Measurements from ENCODE around the gene ULBP3.
"Not testable (repeated sequence)": the region's sequence is repeated elsewhere in the genome, so short reads cannot be mapped to it uniquely, and the experiment has no call there.

ULBP3 gene

DNA sequence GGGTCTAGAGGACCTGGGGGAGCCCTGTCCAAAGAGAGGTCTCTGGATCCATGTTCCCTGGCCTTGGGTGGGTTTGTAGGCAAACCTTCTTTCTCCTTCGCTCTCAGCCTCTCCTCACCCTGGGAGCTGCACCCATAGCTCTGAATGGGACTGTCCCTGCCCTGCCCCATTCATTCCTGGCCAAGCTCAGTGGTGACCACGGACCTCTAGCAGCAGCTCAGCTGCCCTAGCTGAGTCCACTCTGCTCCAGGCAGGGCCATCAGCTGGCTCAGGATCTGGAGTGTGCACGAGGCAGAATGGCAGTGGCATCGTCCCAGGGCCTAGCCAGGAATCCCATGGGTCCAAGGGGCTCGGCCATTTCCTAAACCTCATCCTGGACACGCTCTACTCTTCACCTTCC is 5.3 kb downstream of the ULBP3 start:
- no peaks in the 10 kb centered on the region for H3K9me2 ChIP-seq (replicated peaks; ENCODE audit: insufficient read depth, low read length)
- no peak overlapping the region for H3K4me3 ChIP-seq (ENCODE audit: insufficient read depth, low read length, poor library complexity, severe bottlenecking)
- no peaks in the 10 kb centered on the region for H3F3A ChIP-seq (ENCODE audit: insufficient read depth)
- H3K27ac ChIP-seq (ENCODE audit: low read depth, low read length), result no peak overlapping the region
- TF ChIP-seq, protein P1, sequence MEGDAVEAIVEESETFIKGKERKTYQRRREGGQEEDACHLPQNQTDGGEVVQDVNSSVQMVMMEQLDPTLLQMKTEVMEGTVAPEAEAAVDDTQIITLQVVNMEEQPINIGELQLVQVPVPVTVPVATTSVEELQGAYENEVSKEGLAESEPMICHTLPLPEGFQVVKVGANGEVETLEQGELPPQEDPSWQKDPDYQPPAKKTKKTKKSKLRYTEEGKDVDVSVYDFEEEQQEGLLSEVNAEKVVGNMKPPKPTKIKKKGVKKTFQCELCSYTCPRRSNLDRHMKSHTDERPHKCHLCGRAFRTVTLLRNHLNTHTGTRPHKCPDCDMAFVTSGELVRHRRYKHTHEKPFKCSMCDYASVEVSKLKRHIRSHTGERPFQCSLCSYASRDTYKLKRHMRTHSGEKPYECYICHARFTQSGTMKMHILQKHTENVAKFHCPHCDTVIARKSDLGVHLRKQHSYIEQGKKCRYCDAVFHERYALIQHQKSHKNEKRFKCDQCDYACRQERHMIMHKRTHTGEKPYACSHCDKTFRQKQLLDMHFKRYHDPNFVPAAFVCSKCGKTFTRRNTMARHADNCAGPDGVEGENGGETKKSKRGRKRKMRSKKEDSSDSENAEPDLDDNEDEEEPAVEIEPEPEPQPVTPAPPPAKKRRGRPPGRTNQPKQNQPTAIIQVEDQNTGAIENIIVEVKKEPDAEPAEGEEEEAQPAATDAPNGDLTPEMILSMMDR (IDR thresholded peaks at IDR 0.05; ENCODE audit: insufficient read depth, low read length, poor library complexity, severe bottlenecking), result no peak
- no peak for TF ChIP-seq EZH2phosphoT487 (conservative IDR thresholded peaks at IDR 0.05; ENCODE audit: low read length)
- no peak overlapping the region for H3K4me2 ChIP-seq (ENCODE audit: low read depth, low read length, poor library complexity, severe bottlenecking)
- no peaks in the 10 kb centered on the region for H3K79me2 ChIP-seq (ENCODE audit: insufficient read depth, low read length)
- no peaks in the 10 kb centered on the region for H3K27me3 ChIP-seq (ENCODE audit: low read length)
- no peaks in the 10 kb centered on the region for H3K36me3 ChIP-seq (ENCODE audit: low read length)
- no peaks in the 10 kb centered on the region for H3K9me3 ChIP-seq (ENCODE audit: insufficient read depth, low read length)
- no peak overlapping the region for H3K9ac ChIP-seq (ENCODE audit: low read length)
- no peaks in the 10 kb centered on the region for H4K20me1 ChIP-seq (ENCODE audit: low read depth, low read length)
- no peak overlapping the region for H2AFZ ChIP-seq (ENCODE audit: low read depth, low read length, severe bottlenecking)

DNA sequence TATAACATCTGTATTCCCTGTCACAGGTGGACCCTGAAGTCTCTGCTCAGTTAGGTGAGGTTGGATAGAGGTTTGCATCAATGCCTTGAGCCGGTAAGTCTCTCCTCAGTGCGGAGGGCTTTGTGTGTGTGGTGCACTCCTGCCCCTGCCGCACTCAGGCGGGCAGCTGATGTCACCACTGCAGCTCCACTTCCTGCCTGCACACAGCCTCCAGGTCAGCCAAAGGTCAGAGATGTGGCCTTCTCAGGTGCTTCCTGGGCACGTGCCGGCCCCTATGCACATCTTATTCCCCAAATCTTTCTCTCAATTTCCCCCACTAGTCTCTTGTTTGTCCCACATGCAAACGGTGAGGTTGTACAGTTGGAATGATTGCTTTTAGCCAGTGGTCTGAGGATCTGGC is 8.9 kb downstream of the ULBP3 start:
- H3K9me3 ChIP-seq (ENCODE audit: insufficient read depth, low read length); H3K36me3 ChIP-seq (ENCODE audit: low read length); H2AFZ ChIP-seq (ENCODE audit: low read depth, low read length, severe bottlenecking); H3F3A ChIP-seq (ENCODE audit: insufficient read depth); H3K27ac ChIP-seq (ENCODE audit: low read depth, low read length); H3K4me2 ChIP-seq (ENCODE audit: low read depth, low read length, poor library complexity, severe bottlenecking); H3K9ac ChIP-seq (ENCODE audit: low read length); H3K79me2 ChIP-seq (ENCODE audit: insufficient read depth, low read length); H3K27me3 ChIP-seq (ENCODE audit: low read length); H4K20me1 ChIP-seq (ENCODE audit: low read depth, low read length); H3K9me2 ChIP-seq (replicated peaks; ENCODE audit: insufficient read depth, low read length); H3K4me3 ChIP-seq (ENCODE audit: insufficient read depth, low read length, poor library complexity, severe bottlenecking): not testable (repeated sequence)

DNA sequence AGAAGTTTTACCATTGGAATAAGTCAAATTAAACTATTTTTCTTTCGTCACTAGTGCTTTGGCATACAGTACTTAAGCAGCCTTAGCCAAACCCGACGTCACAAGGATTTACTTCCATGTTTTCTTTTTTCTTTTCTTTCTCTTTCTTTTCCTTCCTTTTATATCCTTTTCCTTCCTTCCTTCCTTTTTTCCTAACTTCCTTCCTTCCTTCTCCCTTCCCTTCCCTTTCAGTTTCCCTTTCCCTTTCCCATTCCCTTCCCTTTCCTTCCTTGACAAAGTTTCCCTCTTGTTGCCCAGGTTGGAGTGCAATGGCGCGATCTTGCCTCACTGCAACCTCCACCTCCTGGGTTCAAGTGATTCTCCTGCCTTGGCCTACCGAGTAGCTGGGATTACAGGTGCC is 9.9 kb downstream of the ULBP3 start:
- H3K9ac ChIP-seq (ENCODE audit: low read length), result no peak overlapping the region
- no peaks in the 10 kb centered on the region for H3F3A ChIP-seq (ENCODE audit: insufficient read depth)
- no peak overlapping the region for H3K4me2 ChIP-seq (ENCODE audit: low read depth, low read length, poor library complexity, severe bottlenecking)
- H3K27ac ChIP-seq (ENCODE audit: low read depth, low read length), result no peak overlapping the region
- no peak overlapping the region for H3K4me3 ChIP-seq (ENCODE audit: insufficient read depth, low read length, poor library complexity, severe bottlenecking)
- H3K9me3 ChIP-seq (ENCODE audit: insufficient read depth, low read length), result no peaks in the 10 kb centered on the region
- no peaks in the 10 kb centered on the region for H3K79me2 ChIP-seq (ENCODE audit: insufficient read depth, low read length)
- no peaks in the 10 kb centered on the region for H3K27me3 ChIP-seq (ENCODE audit: low read length)
- TF ChIP-seq EZH2phosphoT487 (conservative IDR thresholded peaks at IDR 0.05; ENCODE audit: low read length), result no peak
- TF ChIP-seq, protein P1 (IDR thresholded peaks at IDR 0.05; ENCODE audit: insufficient read depth, low read length, poor library complexity, severe bottlenecking), result no peak
- no peaks in the 10 kb centered on the region for H3K9me2 ChIP-seq (replicated peaks; ENCODE audit: insufficient read depth, low read length)
- H3K36me3 ChIP-seq (ENCODE audit: low read length), result no peaks in the 10 kb centered on the region
- no peaks in the 10 kb centered on the region for H4K20me1 ChIP-seq (ENCODE audit: low read depth, low read length)
- H2AFZ ChIP-seq (ENCODE audit: low read depth, low read length, severe bottlenecking), result no peak overlapping the region

DNA sequence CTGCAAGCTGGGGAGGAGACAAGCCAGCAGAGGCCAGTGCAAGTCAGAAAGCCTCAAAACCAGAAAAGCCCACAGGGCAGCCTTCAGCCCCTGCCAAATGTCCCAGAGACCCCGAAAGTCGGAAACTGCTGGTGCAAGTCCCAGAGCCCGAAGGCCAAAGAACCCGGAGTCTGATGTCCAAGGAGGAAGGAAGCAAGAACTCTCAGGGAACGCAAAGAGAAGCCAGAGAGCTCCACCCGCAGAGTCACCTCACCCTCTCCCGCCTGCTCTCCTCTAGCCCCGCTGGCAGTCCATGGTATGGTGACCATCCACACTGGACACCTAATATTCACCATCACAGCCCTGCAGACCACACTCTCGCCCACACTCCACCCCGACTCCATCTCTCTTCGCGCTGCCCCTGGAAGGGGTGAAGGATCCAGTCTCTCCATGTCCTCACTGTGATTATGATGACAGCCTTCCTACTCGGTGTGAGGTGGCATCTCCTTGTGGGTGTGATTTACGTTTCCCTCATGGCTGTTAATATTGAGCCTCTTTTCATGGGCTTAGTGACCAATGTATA is 10.6 kb downstream of the ULBP3 start:
- Histone ChIP-seq H3K9me3 (ENCODE audit: insufficient read depth, low read length) (no peaks in the 10 kb centered on the region), H2AFZ (ENCODE audit: low read depth, low read length, severe bottlenecking) (no peak overlapping the region), H3K36me3 (ENCODE audit: low read length) (no peaks in the 10 kb centered on the region), H3K79me2 (ENCODE audit: insufficient read depth, low read length) (no peaks in the 10 kb centered on the region), H3K9ac (ENCODE audit: low read length) (no peak overlapping the region), H3F3A (ENCODE audit: insufficient read depth) (no peaks in the 10 kb centered on the region), H4K20me1 (ENCODE audit: low read depth, low read length) (no peaks in the 10 kb centered on the region), H3K27ac (ENCODE audit: low read depth, low read length) (no peak overlapping the region), H3K9me2 (replicated peaks; ENCODE audit: insufficient read depth, low read length) (no peaks in the 10 kb centered on the region), H3K4me2 (ENCODE audit: low read depth, low read length, poor library complexity, severe bottlenecking) (no peak overlapping the region), H3K4me3 (ENCODE audit: insufficient read depth, low read length, poor library complexity, severe bottlenecking) (no peak overlapping the region), H3K27me3 (ENCODE audit: low read length) (no peaks in the 10 kb centered on the region)
- no peak for TF ChIP-seq EZH2phosphoT487 (conservative IDR thresholded peaks at IDR 0.05; ENCODE audit: low read length)
- TF ChIP-seq, protein P1 (IDR thresholded peaks at IDR 0.05; ENCODE audit: insufficient read depth, low read length, poor library complexity, severe bottlenecking), result no peak
